Hematopoietic multipotent progenitor cell (in vitro differentiated cells): Measurements from ENCODE around the gene TRIM64C. TPM values are rescaled to one million over a fixed set of nuclear protein-coding genes. Genes with fewer than 3 reads are reported as not detected.
"Not testable (repeated sequence)": the region's sequence is repeated elsewhere in the genome, so short reads cannot be mapped to it uniquely, and the experiment has no call there.

ENCODE experiments used
- DNase-seq, 3 donors: peaks; one replicate each; pipeline ENCODE4 v3.0.0-alpha.2; 2011 to 2015; ENCODE audit warnings: low read depth in 2 of 3, low spot score in 2 of 3
- small RNA-seq: library from RNA; depleted of rRNA; stranded (forward); fragments of <200 nt; gene quantifications from one replicate; pipeline ENCODE3, GENCODE V24; 2012
- total RNA-seq: library from RNA; depleted of rRNA; stranded (reverse); fragments of >200 nt; gene quantifications from one replicate; pipeline ENCODE4 v1.2.3, GENCODE V29; 2012

The TRIM64C gene, protein sequence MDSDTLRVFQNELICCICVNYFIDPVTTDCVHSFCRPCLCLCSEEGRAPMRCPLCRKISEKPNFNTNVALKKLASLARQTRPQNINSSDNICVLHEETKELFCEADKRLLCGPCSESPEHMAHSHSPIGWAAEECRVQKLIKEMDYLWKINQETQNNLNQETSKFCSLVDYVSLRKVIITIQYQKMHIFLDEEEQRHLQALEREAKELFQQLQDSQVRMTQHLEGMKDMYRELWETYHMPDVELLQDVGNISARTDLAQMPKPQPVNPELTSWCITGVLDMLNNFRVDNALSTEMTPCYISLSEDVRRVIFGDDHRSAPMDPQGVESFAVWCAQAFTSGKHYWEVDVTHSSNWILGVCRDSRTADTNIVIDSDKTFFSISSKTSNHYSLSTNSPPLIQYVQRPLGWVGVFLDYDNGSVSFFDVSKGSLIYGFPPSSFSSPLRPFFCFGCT
- not detected for total RNA-seq

DNA sequence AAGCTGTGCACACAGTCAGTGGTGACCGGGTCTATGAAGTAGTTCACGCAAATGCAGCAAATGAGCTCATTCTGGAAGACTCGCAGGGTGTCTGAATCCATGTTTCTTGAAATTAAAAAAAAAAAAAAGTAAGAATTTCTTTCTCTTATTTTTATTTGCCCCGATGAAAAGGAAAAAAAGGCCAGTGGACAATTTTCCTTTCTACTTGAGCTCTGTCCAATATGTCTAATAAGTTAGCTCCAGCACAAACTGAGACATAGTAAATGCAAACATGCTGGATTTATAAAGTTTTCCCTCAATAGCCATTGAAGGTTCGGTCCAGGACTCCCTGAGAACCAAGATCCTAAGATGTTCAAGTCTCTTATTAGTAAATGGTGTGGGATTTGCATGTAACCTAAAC lies at the start of gene TRIM64C:
TSS of gene TRIM64C (minus strand) at position 101 of the 400 bp plus-strand sequence. CDS start at position 101, 0 bp downstream.
- not testable (repeated sequence) for DNase-seq

DNA sequence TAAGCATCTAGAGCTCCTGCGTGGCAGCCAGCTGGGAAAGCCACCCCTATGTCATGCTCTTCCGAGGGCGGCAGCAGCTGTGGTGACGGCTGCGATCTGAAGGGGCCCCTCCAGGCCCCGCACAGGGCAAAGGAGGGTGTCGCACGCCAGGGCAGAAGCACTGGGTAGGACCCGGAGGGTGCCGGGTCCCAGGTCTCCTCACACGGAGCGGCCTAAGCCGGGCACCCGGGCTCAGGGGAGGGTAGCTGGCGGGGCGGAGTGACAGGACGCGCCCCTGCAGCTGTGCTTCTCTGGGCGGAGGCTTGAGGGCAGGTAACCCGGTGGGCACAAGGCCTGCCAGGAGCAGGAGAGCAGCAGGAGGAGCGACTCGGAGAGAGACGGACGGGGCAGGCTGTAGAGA lies 43.4 kb upstream of the TRIM64C start:
- not testable (repeated sequence) for DNase-seq

DNA sequence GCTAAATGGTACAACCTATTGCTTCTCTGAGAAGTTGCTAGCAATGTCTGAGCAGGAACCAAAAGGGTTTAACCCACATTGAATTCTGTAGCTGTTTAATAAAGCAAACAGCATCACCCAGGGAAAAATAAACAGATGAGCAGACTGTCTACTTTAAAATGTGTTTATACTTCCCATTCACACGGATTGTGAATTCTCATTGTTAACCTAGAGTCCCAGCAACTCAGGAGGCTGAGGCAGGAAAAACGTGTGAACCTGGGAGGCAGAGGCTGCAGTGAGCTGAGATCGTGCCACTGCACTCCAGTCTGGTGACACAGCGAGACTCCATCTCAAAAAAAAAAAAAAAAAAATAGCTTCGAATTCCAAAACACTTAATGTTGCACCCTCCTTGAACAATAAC lies 11.0 kb upstream of the TRIM64C start:
- not testable (repeated sequence) for DNase-seq

DNA sequence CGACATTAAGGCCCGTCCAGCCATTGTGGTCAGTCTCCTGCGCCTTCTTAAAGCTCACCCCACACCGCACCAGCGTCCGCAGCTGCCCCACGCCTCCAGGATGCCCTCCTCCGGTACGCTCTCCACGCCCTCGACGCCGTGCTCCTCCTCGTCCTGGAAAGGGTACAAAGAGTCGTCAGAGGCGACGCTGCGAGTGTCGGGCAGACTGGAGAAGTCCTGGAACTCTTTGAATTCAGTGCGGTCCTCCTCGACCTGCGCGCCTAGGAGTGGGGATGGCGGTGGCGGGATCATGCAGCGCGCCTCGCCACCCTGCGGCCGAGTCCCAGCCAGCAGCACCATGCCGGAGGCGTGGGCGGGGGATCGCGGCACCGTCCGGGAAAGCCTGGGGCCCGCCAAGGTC lies 9.1 kb downstream of the TRIM64C start:
- not testable (repeated sequence) for DNase-seq

DNA sequence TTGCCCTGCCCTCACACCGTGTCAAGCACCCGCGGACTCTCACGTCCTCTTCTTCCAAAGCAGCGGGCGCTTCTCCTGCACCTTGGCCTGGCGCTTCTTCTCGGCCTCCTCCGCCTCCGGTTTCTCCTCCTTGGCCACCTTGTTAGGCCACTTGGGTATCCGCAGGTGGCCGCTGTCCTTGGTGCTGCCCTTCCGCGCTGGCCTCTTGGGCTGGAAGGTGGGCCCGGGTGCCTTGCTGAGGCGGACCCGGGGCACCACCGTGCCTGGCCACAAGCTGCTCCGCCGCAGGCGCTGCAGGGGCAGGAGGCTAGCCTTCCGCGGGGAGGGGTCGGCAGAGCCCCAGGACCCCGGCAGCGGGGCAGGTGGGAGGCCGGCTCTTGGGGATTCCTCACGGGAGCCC lies 10.7 kb downstream of the TRIM64C start:
- not testable (repeated sequence) for DNase-seq

DNA sequence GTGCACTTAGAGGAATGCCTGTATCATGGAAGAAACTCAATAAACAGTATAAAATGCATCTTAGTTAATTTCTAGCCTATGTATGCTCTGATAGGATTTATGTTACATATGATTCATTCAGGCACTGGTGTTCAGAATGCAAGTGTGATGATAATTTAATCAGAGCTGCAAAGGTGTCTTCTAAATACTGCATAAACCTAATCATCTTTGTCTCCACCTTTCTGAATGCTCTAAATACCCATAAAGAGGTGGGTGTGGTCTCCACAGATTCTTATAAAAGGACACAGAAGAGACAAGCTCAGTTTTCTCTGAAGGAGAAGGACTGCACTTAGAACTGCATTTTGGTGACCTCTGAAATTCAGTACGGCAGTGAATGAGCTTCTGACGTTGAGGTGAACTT lies 30.4 kb downstream of the TRIM64C start, which contains the start of gene TRIM49B:
TSS of gene TRIM49B (plus strand) at position 301 of the 400 bp plus-strand sequence. CDS start 2,777 bp downstream, outside the sequence.
- not testable (repeated sequence) for DNase-seq

Small RNA genes lying within 50 kb of the gene (small RNA-seq; reads per million reads assigned to genes)
- gene AC084851.1, result not detected

Other genes starting within 250 kb of the TRIM64C start
- not detected for gene TRIM51G, start 75.2 kb downstream of the TRIM64C start, total RNA-seq
- gene TRIM49B, start 30.3 kb downstream of the TRIM64C start, total RNA-seq, result not detected
- gene FOLH1, start 149.5 kb upstream of the TRIM64C start, total RNA-seq, result 0.54 TPM